ENCODE data around the gene ERCC3.
"Not testable (repeated sequence)": the region's sequence is repeated elsewhere in the genome, so short reads cannot be mapped to it uniquely, and the experiment has no call there.

Gene ERCC3

GRCh38 chr2:127277028-127277427 lies 16.9 kb downstream of the ERCC3 start:
- no peak for DNase-seq

- DNase-seq: no peak
These were observed 18.2 kb downstream of the ERCC3 start for GRCh38 chr2:127275789-127276188.

DNA sequence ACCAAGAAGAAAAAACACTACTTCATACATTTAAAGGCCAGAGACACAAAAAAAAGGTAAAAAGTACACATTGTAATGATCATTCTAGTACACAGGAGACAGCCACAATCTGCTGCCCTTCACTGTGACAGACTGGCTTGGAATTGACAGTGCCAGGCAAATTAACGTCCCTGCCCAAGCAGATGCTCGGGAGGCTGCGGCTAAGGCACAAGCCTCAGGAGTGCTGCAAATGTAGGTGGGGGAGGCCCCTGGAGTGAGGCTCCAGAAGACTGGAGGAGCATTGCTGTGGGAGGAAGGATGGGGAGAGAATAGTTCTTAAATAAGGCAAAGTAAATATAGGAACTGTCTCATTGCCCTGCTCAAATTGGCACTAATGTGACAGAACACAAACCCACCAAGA lies 18.6 kb downstream of the ERCC3 start:
- DNase-seq: no peak

GRCh38 chr2:127270663-127271062 lies 23.3 kb downstream of the ERCC3 start:
- DNase-seq: no peak

DNA sequence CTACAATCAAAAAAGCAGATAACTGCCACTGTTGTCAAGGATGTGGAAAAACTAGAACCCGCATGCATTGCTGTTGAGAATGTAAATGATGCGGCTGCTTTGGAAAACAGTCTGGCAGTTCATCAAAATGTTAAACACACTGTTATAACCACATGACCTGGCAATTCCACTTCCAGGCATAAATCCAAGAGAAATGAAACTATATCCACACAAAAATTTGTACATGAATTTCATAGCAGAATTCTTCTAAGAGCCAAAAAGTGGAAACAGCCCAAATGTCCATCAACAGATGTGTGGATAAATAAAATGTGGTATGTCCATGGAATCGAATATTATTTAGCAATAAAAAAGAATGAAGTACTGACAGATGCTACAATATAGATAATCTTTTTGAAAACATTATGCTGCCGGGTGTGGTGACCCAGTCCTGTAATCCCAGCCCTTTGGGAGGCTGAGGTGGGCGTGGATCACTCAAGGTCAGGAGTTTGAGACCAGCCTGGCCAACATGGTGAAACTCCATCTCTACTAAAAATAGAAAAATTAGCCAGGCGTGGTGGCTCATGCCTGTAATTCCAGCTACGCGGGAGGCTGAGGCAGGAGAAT lies 32.0 kb downstream of the ERCC3 start:
- DNase-seq: no peak

- no peak for DNase-seq
These were observed 34.6 kb downstream of the ERCC3 start for GRCh38 chr2:127259355-127259754.

DNA sequence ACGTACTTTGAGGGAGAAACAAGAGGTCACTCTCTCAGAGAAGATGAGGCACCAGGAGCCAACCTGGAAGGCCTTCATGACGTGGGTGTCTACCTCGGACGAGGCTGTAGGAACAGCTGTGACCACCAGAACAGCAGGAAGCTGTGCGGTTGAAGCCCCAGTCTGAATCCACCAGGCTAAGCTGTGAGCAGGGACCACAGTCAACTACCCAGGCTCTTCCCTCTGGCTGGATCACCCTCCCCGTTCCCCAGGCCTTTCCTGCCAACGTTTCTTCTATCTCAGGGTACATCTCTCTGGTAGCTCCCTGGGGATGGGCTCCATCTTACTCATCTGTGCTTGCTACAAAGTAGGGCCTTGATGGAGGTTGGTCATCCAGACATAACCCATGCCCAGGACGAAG lies 37.1 kb downstream of the ERCC3 start:
- no peak for DNase-seq

DNA sequence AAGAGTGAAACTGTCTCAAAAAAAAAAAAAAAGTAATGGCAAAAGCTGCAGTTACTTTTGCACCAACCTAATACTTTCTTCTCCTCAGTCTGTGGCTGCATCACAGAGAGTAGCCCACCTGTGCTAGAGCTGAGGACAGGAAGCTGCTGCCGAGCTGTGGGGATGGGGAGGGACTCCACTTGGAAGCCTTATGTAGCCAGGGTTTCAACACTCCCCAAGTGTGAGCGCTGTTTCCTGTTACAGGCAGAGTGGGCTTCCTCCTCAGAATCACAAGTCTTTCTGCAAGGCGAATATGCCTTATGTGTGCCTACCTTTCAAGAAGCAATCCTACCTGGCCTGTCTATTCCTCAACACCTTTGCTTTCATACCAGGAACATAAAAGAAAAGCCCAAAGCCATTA lies 37.6 kb downstream of the ERCC3 start:
- DNase-seq: no peak

GRCh38 chr2:127255721-127256120 lies 38.2 kb downstream of the ERCC3 start:
- DNase-seq: no peak

- no peak for DNase-seq
These were observed 38.8 kb downstream of the ERCC3 start for GRCh38 chr2:127255146-127255545.

DNA sequence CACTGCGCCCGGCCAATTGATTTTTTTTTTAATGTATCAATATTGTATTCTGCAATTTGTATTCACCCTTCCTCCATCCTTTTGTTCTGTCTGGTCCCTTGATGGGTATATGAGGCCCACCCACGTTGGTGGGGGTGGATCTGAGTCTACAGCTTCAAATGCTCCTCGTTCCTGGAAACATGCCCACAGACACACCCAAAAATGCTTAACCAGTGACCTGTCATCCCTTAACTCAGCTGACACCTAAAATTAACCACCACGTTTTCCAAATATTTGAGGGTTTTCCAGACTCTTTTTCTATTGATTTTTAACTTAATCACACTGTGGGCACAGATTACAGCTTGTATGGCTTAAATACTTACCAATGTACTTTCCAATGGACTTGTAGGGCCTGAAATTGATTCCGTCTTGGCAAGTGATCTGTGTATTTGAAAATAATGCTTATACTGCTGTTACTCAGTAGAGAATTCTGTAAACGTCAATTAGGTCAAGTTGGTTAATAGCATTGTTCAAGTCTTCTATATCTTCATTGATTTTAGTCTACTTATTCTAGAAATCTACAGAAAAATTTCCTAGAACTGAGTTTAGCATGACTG lies 39.5 kb downstream of the ERCC3 start:
- DNase-seq: no peak

DNA sequence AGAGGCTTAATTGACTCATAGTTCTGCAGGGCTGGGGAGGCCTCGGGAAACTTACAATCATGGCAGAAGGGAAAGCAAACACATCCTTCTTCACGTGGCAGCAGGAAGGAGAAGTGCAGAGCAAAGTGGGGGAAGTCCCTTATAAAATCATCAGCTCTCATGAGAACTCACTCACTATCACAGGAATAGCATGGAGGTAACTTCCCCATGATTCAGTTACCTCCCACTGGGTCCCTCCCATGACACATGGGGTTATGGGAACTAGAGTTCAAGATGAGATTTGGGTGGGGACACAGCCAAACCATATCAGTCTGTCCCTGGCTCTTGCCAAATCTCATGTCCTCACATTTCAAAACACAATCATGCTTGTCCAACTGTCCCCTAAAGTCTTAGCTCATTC lies 52.8 kb downstream of the ERCC3 start:
- DNase-seq: not testable (repeated sequence)

- DNase-seq: no peak
These were observed 54.5 kb downstream of the ERCC3 start for GRCh38 chr2:127239395-127239794.

DNA sequence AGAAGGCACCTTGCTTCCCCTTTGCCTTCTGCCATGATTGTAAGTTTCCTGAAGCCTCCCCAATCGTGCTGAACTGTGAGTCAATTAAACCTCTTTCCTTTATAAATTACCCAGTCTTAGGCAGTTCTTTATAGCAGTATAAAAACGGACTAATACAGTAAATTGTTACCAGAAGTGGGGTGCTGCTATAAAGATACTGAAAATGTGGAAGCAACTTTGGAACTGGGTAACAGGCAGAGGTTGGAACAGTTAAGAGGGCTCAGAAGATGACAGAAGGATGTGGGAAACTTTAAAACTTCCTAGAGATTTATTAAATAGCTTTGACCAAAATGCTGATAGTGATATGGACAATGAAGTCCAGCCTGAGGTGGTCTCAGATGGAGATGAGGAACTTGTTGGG lies 56.2 kb downstream of the ERCC3 start:
- DNase-seq: not testable (repeated sequence)

- DNase-seq: no peak
These were observed 58.8 kb downstream of the ERCC3 start for GRCh38 chr2:127235082-127235702.

DNA sequence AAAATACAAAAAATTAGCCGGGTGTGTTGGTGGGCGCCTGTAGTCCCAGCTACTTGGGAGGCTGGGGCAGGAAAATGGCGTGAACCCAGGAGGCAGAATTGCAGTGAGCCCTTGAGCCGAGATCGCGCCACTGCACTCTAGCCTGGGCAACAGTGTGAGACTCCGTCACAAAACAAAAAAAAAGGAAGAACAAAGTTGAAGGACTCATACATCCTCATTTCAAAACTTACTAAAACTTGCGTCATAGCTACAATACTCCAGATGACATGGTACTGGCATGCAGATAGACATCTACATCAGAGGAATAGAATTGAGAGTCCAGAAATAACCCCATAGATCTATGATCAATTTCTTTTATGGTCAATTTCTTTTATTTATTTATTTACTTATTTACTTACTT lies 60.2 kb downstream of the ERCC3 start:
- no peak for DNase-seq

DNA sequence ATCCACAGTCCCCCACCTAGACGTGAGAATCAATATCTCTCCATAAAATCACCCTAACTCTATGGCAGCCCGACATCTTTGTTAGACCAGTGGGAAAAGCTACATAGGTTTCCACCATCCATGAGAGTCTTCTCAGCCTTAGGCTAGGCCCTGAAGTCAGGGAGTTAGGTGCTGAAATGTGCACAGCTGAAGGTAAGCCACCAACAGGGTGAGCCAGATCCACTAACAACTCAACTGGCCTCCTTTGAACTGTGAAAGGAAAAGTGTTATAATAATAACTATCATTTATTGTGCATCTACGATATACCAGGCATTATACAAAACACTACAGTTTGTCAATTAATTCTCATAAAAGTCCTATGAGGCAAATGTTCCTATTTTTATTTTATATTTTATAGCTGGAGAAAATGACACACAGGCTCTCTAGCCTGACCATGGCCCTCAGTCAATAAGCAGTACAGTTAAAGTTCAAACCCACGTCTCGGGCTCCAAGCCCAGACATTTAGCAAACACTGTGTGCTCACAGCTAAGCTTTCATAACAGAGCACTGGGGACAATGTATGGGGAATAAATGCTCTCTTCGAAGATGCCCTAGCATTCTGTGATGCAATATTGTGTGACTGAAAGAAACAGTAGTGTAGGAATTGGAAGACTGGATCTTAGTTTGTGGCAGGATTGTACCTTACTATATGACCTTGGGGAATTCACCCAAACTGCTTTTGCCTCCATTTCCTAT lies 62.6 kb downstream of the ERCC3 start:
- DNase-seq: no peak

- no peak for DNase-seq
These were observed 64.4 kb downstream of the ERCC3 start for GRCh38 chr2:127229555-127229954.

DNA sequence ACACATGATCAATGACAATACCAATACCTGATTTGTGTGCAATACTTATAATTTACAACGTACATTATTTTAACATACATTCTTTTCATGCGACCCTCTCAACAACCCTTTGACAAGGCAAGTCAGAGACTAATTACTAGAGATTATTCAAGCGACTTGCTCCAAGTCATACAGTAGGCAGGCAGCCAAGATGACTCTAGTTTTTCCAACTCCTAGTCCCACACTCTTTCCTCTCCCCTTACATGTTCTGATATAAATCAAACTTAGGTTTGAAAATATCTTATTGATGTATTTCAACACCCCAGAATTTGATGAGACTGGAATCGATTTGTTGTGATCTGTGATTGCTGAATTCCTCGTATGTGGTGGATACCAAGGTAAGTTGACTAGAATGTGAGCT lies 65.8 kb downstream of the ERCC3 start:
- no peak for DNase-seq

DNA sequence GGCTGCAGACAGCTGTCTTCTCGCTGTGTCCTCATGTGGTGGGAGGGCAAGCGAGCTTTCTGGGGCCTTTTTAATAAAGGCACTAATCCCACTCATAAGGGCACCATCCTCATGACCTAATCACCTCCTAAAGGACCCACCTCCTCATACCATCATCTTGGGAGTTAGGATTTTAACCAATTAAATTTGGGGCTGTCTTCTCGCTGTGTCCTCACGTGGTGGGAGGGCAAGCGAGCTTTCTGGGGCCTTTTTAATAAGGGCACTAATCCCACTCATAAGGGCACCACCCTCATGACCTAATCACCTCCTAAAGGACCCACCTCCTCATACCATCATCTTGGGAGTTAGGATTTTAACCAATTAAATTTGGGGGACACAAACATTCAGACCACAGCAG lies 66.7 kb downstream of the ERCC3 start:
- DNase-seq: not testable (repeated sequence)

DNA sequence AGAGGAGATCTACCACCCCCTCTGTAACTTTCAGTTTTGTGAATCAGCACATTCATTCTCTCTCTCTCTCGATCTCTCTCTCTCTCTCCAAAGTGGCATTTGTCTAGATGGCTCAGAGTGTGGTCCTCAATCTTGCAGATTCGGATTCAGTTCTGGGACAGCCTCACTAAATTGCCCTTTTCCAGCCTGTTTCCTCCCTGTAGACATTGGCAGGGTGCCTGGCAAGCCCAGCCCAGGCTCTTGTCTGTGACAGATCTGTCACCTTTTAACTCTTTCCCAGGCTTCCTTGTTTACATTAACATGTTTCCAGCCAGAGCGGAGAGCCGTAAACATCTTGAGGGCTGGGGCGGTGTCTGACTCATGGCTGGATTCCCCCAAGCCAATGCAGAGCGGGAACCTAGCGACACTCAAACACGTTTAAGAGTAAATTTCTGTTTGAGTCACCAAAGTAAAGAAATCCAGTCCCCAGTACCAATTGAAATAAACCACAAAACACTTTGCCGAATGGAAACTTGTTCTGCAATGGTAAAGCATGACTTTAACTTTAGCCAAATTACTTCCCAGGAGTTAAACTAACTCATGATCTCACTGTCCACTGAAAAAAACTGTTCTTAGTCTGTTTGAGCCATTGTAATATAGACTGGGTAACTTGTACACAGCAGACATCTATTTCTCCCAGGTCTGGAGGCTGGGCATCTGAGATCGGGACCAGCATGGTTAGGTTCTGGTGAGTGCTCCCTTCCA lies 67.3 kb downstream of the ERCC3 start:
- DNase-seq: peak; percentile 76

- DNase-seq: no peak
These were observed 67.8 kb downstream of the ERCC3 start for GRCh38 chr2:127226132-127226519.
